ENCODE data around the gene UNK. TPM values are rescaled to one million over a fixed set of nuclear protein-coding genes. Genes with fewer than 3 reads are reported as not detected.
"Not testable (repeated sequence)": the region's sequence is repeated elsewhere in the genome, so short reads cannot be mapped to it uniquely, and the experiment has no call there.

The UNK gene
- total RNA-seq, 2 donors from 2014 or later, result 18.4 to 59.7 TPM

- Histone ChIP-seq H3K4me3 (no peak overlapping the region), H3K36me3 (replicated peaks in 1 of 2; ENCODE audit: insufficient read depth in 1 of 2, low read depth in 2 of 2) (peaks cover 0 to 17% of the 10 kb centered on the region in 2 donors), H3K27me3 (no peaks in the 10 kb centered on the region), H3K4me1 (peaks cover 84% of the 10 kb centered on the region), H3K27ac (peak overlapping the region; percentile 34 to 96 (median 88)), H3K9me3 (no peaks in the 10 kb centered on the region)
- ATAC-seq, result no peak
- 70 to 83% methylated on average over 9 of the region's 9 CpGs for WGBS, 2 donors
- TF ChIP-seq CTCF (IDR thresholded peaks at IDR 0.05), result no peak
- TF ChIP-seq POLR2A (IDR thresholded peaks at IDR 0.05), result no peak
- no peak for DNase-seq
- intact Hi-C loops (cut with DNase I), result no loop called here
Measured at GRCh38 chr17:75849724-75850123, 65.1 kb downstream of the UNK start.

- no peak for DNase-seq
- Histone ChIP-seq H3K4me3 (no peak overlapping the region), H3K36me3 (replicated peaks in 1 of 2; ENCODE audit: insufficient read depth in 1 of 2, low read depth in 2 of 2) (peaks cover 0 to 17% of the 10 kb centered on the region in 2 donors), H3K9me3 (no peaks in the 10 kb centered on the region), H3K27ac (peak overlapping the region in 2 of 4 donors; percentile 28 to 46), H3K4me1 (peaks cover 70% of the 10 kb centered on the region), H3K27me3 (no peaks in the 10 kb centered on the region)
- intact Hi-C loops (cut with DNase I), result no loop called here
- WGBS, 2 donors, result 81 to 83% methylated on average over 12 of the region's 12 CpGs
- ATAC-seq, result no peak
- TF ChIP-seq CTCF (IDR thresholded peaks at IDR 0.05) (no peak), POLR2A (IDR thresholded peaks at IDR 0.05) (no peak)
Measured at GRCh38 chr17:75850928-75851692, 66.5 kb downstream of the UNK start.

- Histone ChIP-seq H3K27ac (peak overlapping the region in 1 of 4 donors; percentile 46), H3K4me1 (peaks cover 69% of the 10 kb centered on the region), H3K36me3 (replicated peaks in 1 of 2; ENCODE audit: insufficient read depth in 1 of 2, low read depth in 2 of 2) (peaks cover 0 to 17% of the 10 kb centered on the region in 2 donors)
- H3K27me3 ChIP-seq; DNase-seq; intact Hi-C loops (cut with DNase I); H3K9me3 ChIP-seq; H3K4me3 ChIP-seq; ATAC-seq: not testable (repeated sequence)
- 94 to 95% methylated on average over 15 of the region's 15 CpGs for WGBS, 2 donors
Measured at GRCh38 chr17:75851693-75851991, 67.0 kb downstream of the UNK start.

- intact Hi-C loops (cut with DNase I), result no loop called here
- Histone ChIP-seq H3K27ac (peak overlapping the region; percentile 25 to 98 (median 96)), H3K27me3 (no peaks in the 10 kb centered on the region), H3K36me3 (replicated peaks in 1 of 2; ENCODE audit: insufficient read depth in 1 of 2, low read depth in 2 of 2) (peaks cover 0 to 17% of the 10 kb centered on the region in 2 donors), H3K9me3 (no peaks in the 10 kb centered on the region), H3K4me3 (no peak overlapping the region), H3K4me1 (peaks cover 52% of the 10 kb centered on the region)
- no peak for TF ChIP-seq POLR2A (IDR thresholded peaks at IDR 0.05)
- no peak for TF ChIP-seq CTCF (IDR thresholded peaks at IDR 0.05)
- DNase-seq (no peak), ATAC-seq (no peak)
- WGBS, 2 donors, result 64 to 65% methylated on average over 6 to 7 of the region's 7 CpGs
Measured at GRCh38 chr17:75853433-75853832, 68.8 kb downstream of the UNK start.

- Histone ChIP-seq H3K27me3 (no peaks in the 10 kb centered on the region), H3K4me1 (peaks cover 44% of the 10 kb centered on the region), H3K9me3 (no peaks in the 10 kb centered on the region), H3K27ac (peak overlapping the region; percentile 89 to 98 (median 96)), H3K36me3 (replicated peaks in 1 of 2; ENCODE audit: insufficient read depth in 1 of 2, low read depth in 2 of 2) (peaks cover 0 to 17% of the 10 kb centered on the region in 2 donors), H3K4me3 (peak overlapping the region; percentile 50 to 55)
- ATAC-seq (peak; percentile 13), DNase-seq (peak; percentile 50 to 69 (median 66))
- WGBS, 2 donors, result 6 to 19% methylated on average over 7 of the region's 7 CpGs
- intact Hi-C loops (cut with DNase I), result no loop called here
- no peak for TF ChIP-seq CTCF (IDR thresholded peaks at IDR 0.05)
- peak; percentile 32 to 75 (median 73) for TF ChIP-seq POLR2A (IDR thresholded peaks at IDR 0.05)
Measured at GRCh38 chr17:75854101-75854748, 69.6 kb downstream of the UNK start.
